Right ventricle myocardium superior (tissue), 1 donor: ENCODE data around the gene F13A1. TPM values are rescaled to one million over a fixed set of nuclear protein-coding genes. Genes with fewer than 3 reads are reported as not detected.

Experiments
- ATAC-seq: fragments of 200-7000 bp; cut with Tn5 transposase; one replicate; pipeline ENCODE4 v1.9.1; 2020; ENCODE audit warnings: mild to moderate bottlenecking; ENCODE audit not compliant: poor library complexity
- DNase-seq: peaks from one replicate; pipeline ENCODE4 v3.0.0-alpha.2; 2020
- intact Hi-C: fragments of 100-400 bp; cut with DNase I; formaldehyde crosslinking; loops from one replicate; pipeline ENCODE4 v1.11.2; 2022
- microRNA-seq: library from miRNA; unstranded; fragments of <30 nt; microRNA quantifications from one replicate; pipeline ENCODE4 v1.2.0, GENCODE V29; 2020
- total RNA-seq: library from RNA; stranded (reverse); fragmentation: NEBNext Ultra II Directional; extraction: Animal tissue kit (Norgen Biotek cat#: 25700); gene quantifications from one replicate; pipeline ENCODE4 v1.2.1, GENCODE V29; 2021
- donor health status: DM: no; HTN: yes; CAD: no; lungs with severe emphysema.

Gene F13A1
- total RNA-seq, 1 donor from 2014 or later: 136 TPM

- ATAC-seq (no peak), DNase-seq (no peak)
- intact Hi-C loops: no loop called here
Measured at GRCh38 chr6:6164367-6164766, 156.1 kb downstream of the F13A1 start.

GRCh38 chr6:6154335-6154734 lies 166.1 kb downstream of the F13A1 start:
- ATAC-seq (no peak), DNase-seq (no peak)
- intact Hi-C loops: no loop called here

- intact Hi-C loops: no loop called here
- ATAC-seq: no peak
- DNase-seq: no peak
Measured at GRCh38 chr6:6152060-6152459, 168.4 kb downstream of the F13A1 start.

DNA sequence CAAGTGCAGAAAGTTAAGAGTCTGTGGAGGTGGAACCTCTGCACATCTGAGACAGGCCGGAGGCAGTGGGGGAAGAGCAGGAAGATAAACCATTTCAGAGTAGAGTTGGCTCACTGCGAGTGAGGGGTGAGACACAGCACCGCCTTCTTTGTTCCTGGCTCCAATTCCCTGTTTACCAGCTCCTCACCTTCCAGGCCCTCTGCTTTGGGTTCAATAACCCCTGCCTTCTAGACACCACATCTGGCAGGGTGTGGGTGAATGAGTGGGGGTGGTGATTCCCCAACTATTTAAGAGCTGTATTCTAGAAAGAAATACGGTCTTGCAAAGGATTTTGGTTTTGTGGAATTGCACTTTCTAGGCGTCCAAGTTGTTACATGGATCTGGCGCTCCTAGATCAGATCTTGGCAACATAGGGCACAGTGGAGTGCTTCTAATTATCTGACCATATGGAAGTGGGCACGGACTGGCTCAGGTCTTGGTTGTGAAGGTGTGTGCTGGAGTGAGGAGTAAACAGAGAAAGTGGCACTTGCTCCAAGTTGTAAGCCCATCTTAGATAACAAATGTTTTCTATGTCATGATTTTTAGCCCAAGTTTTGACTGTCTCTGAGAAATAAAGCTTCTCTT lies 172.2 kb downstream of the F13A1 start:
- intact Hi-C loops: no loop called here
- ATAC-seq: no peak
- DNase-seq: no peak

- intact Hi-C loops: no loop called here
- ATAC-seq (no peak), DNase-seq (no peak)
Measured at GRCh38 chr6:6131492-6132109, 188.9 kb downstream of the F13A1 start.

- DNase-seq (no peak), ATAC-seq (no peak)
- intact Hi-C loops: no loop called here
Measured at GRCh38 chr6:6125495-6125894, 195.0 kb downstream of the F13A1 start.

- no peak for ATAC-seq
- no peak for DNase-seq
- intact Hi-C loops: no loop called here
Measured at GRCh38 chr6:6123803-6124202, 196.7 kb downstream of the F13A1 start.

DNA sequence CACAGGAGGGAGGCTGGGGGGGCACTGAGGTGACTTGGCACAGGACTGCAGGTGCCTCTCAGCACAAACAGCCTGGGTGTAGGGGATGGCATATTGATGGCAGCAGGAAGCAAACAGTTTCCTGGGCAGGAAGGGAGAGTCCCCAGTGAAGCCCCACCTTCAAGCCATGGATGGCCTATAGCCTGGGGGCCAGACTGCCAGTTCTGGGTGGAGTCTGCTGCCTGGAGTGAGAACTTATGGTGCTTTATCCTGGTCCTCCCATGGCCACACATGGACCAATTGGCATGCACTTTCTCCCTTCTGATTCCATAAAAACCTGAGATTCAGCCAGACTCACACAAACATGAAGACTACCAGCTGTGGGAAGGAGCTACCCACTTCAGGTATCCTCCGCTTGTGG lies 198.5 kb downstream of the F13A1 start:
- DNase-seq (no peak), ATAC-seq (no peak)
- intact Hi-C loops: no loop called here

GRCh38 chr6:6105472-6106036 lies 214.9 kb downstream of the F13A1 start:
- ATAC-seq (no peak), DNase-seq (no peak)
- intact Hi-C loops: no loop called here

Small RNA genes within 50 kb of the gene (microRNA-seq; reads per million reads assigned to microRNA genes)
- gene MIR5683: not detected
- gene MIR7853: not detected
